CD4-positive, alpha-beta T cell (primary cell): ENCODE results near the gene C1orf35. TPM values are rescaled to one million over a fixed set of nuclear protein-coding genes. Genes with fewer than 3 reads are reported as not detected.

ENCODE experiments used
- ATAC-seq: fragments of 200-7000 bp; cut with Tn5 transposase; one replicate; pipeline ENCODE4 v1.10.0; 2022; ENCODE audit warnings: mild to moderate bottlenecking; ENCODE audit not compliant: poor library complexity
- CTCF ChIA-PET: fragments of 350-600 bp; sonication (Branson Sonifier 250); formaldehyde crosslinking; loops from one replicate; lab custom pipeline; 2021; ENCODE audit warnings: antibody characterized with exemption, inconsistent platforms; lab: Charles Lee
- POLR2A ChIA-PET: fragments of 350-600 bp; sonication (Branson Sonifier 250); formaldehyde crosslinking; loops from one replicate; lab custom pipeline; 2021; ENCODE audit warnings: antibody characterized with exemption, inconsistent platforms; lab: Charles Lee
- DNase-seq, 14 experiments: peaks; one replicate each; pipeline ENCODE4 v3.0.0-alpha.2; 2013 to 2020; ENCODE audit warnings: mixed read lengths in 2 of 14
- H3K27ac ChIP-seq, 2 donors: one replicate each; pipeline versions ENCODE4 v1.5.1 to v1.7.0; 2013; ENCODE audit warnings: low read length in 2 of 2, low read depth in 1 of 2, mild to moderate bottlenecking in 1 of 2
- H3K27me3 ChIP-seq, 2 experiments: 1 replicate in 1 of 2; 2 replicates in 1 of 2; pipeline versions ENCODE4 v1.6.1 to v1.7.0; 2013; ENCODE audit warnings: low read length in 2 of 2, control low read depth in 1 of 2, mild to moderate bottlenecking in 1 of 2, moderate library complexity in 1 of 2; ENCODE audit not compliant: insufficient read depth in 2 of 2, control insufficient read depth in 1 of 2
- H3K36me3 ChIP-seq: one replicate; pipeline ENCODE4 v1.6.1; 2013; ENCODE audit warnings: low read length, control low read depth; ENCODE audit not compliant: insufficient read depth
- H3K4me1 ChIP-seq: one replicate; pipeline ENCODE4 v1.6.1; 2013; ENCODE audit warnings: low read length, control low read depth; ENCODE audit not compliant: insufficient read depth
- H3K4me3 ChIP-seq: one replicate; pipeline ENCODE4 v1.5.1; 2013; ENCODE audit warnings: mild to moderate bottlenecking, low read length, moderate library complexity
- H3K9me3 ChIP-seq, 2 experiments: 1 replicate in 1 of 2; 2 replicates in 1 of 2; pipeline versions ENCODE4 v1.6.1 to v1.7.0; 2013; ENCODE audit warnings: low read length in 2 of 2, mild to moderate bottlenecking in 2 of 2, control low read depth in 1 of 2, moderate library complexity in 1 of 2; ENCODE audit not compliant: control insufficient read depth in 1 of 2, insufficient read depth in 1 of 2
- H3K27ac Mint-ChIP-seq: one replicate; pipeline ENCODE4 v1.8.0; 2020; ENCODE audit warnings: mixed read lengths
- H3K27me3 Mint-ChIP-seq: one replicate; pipeline ENCODE4 v1.8.0; 2021; ENCODE audit warnings: mixed read lengths
- H3K36me3 Mint-ChIP-seq: one replicate; pipeline ENCODE4 v1.8.0; 2021; ENCODE audit warnings: low read depth, mixed read lengths
- H3K4me1 Mint-ChIP-seq: one replicate; pipeline ENCODE4 v1.8.0; 2021; ENCODE audit warnings: low read depth, mixed read lengths
- H3K4me3 Mint-ChIP-seq: one replicate; pipeline ENCODE4 v1.8.0; 2020; ENCODE audit warnings: mild to moderate bottlenecking, mixed read lengths
- H3K9me3 Mint-ChIP-seq: one replicate; pipeline ENCODE4 v1.8.0; 2020; ENCODE audit warnings: mixed read lengths
- intact Hi-C, 2 experiments: fragments of 100-400 bp; cut with DNase I in 1 of 2; cut with micrococcal nuclease in 1 of 2; formaldehyde crosslinking; loops; one replicate each; pipeline versions ENCODE4 v1.15.1 to v1.9.0; 2023 to 2025; cut with DNase I, micrococcal nuclease
- total RNA-seq, 174 experiments: library from RNA in 2 of 174; stranded (reverse) in 2 of 174; gene quantifications; one replicate each; pipeline ENCODE4 v1.2.3 and lab custom pipeline; 2021 to 2026
- TF ChIP-seq, protein P1 (sequence below): fragments of 200-600 bp; IDR thresholded peaks from one replicate; pipeline ENCODE4 v1.8.0; 2022; ENCODE audit warnings: antibody characterized with exemption, mild to moderate bottlenecking

C1orf35 gene
- total RNA-seq, 2 experiments from 2014 or later = 36.6 to 40.3 TPM

DNA sequence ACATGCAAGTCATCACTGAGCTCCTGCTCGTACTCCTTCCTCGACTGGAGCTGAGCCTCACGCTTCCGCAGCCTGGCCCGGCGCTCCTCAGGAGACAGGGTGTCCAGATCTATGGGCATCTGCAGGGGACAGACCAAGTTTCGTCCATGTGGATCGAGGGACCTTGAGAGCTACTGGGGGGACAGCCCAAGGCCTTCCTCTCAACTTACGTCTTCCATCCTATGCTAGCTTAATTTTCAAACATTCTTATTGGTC lies 3.6 kb upstream of the C1orf35 start:
- H3K27me3 ChIP-seq = no peaks in the 10 kb centered on the region
- ChIA-PET CTCF (no interaction called here), POLR2A (interaction anchor here (1.9 kb wide), 1 partner anchor 59 kb away, joined by 10 read pairs; the partner anchor contains the start of gene IBA57)
- peak overlapping the region; percentile 93 for H3K27ac Mint-ChIP-seq
- ATAC-seq (no peak), DNase-seq (no peak)
- H3K36me3 Mint-ChIP-seq = peaks cover 25% of the 10 kb centered on the region
- H3K4me1 ChIP-seq = peaks cover 46% of the 10 kb centered on the region
- peaks cover 23% of the 10 kb centered on the region for H3K36me3 ChIP-seq
- H3K27ac ChIP-seq = no peak overlapping the region
- TF ChIP-seq, protein P1, sequence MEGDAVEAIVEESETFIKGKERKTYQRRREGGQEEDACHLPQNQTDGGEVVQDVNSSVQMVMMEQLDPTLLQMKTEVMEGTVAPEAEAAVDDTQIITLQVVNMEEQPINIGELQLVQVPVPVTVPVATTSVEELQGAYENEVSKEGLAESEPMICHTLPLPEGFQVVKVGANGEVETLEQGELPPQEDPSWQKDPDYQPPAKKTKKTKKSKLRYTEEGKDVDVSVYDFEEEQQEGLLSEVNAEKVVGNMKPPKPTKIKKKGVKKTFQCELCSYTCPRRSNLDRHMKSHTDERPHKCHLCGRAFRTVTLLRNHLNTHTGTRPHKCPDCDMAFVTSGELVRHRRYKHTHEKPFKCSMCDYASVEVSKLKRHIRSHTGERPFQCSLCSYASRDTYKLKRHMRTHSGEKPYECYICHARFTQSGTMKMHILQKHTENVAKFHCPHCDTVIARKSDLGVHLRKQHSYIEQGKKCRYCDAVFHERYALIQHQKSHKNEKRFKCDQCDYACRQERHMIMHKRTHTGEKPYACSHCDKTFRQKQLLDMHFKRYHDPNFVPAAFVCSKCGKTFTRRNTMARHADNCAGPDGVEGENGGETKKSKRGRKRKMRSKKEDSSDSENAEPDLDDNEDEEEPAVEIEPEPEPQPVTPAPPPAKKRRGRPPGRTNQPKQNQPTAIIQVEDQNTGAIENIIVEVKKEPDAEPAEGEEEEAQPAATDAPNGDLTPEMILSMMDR = no peak
- peak overlapping the region; percentile 12 for H3K4me3 Mint-ChIP-seq
- H3K9me3 ChIP-seq = no peaks in the 10 kb centered on the region
- H3K4me3 ChIP-seq = no peak overlapping the region
- H3K27me3 Mint-ChIP-seq = no peaks in the 10 kb centered on the region
- H3K4me1 Mint-ChIP-seq = peaks cover 39% of the 10 kb centered on the region
- intact Hi-C loops = loop anchor here (10.0 kb wide), 3 partner anchors 112 to 372 kb away; partner anchors contain the start of genes JMJD4 (in 1 of the 2), SNAP47 (in 1 of the 2) and TRIM11 (in 1 of the 2)
- no peaks in the 10 kb centered on the region for H3K9me3 Mint-ChIP-seq

DNA sequence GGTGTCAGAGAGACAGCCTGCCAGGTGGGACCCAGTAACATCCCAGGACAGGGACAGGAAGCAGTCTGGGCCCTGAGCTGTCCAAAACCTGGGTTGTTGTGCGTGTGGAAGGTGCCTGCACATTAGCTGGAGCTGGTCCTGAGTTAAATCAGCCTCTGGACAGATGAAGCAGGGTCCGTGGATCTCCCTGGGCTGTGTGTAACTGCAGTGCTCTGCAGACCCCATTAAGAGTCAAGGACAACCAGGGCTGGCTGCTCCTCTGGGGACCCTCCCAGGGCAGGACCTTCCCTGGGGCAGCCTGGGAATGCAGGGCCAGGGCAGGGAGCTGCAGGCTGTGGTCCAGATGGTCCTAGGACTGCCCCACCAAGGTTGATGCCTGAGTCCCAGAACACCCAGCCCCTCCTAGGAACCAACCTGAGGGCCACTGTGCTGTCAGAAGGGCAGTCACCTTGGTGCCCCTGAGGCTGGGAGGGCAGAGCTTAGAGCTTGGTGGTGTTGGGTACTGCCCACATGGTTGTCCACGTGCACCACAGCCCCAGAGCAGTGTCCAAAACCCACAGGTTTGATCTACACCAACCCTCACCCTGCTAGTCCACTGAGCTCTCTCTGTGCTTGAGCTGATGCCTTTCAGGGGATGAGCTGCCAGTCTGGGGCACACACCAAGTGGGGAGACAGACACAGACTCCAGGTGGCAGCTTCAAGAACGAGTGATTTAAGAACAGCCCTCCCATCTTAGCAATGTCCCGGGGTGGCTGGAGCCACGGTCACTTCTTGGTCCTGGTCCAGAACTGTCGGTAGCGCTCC lies 3.1 kb upstream of the C1orf35 start:
- Histone ChIP-seq H3K27ac (no peak overlapping the region), H3K4me3 (no peak overlapping the region), H3K9me3 (no peaks in the 10 kb centered on the region), H3K36me3 (peaks cover 24% of the 10 kb centered on the region), H3K27me3 (no peaks in the 10 kb centered on the region), H3K4me1 (peaks cover 52% of the 10 kb centered on the region)
- no peak for ATAC-seq
- CTCF ChIA-PET = no interaction called here
- intact Hi-C loops = loop anchor here (10.0 kb wide), 3 partner anchors 111 to 371 kb away; partner anchors contain the start of genes JMJD4 (in 1 of the 2), SNAP47 (in 1 of the 2) and TRIM11 (in 1 of the 2)
- Mint-ChIP-seq H3K9me3 (no peaks in the 10 kb centered on the region), H3K27ac (no peak overlapping the region), H3K4me1 (peaks cover 44% of the 10 kb centered on the region), H3K36me3 (peaks cover 30% of the 10 kb centered on the region), H3K27me3 (no peaks in the 10 kb centered on the region), H3K4me3 (peak overlapping the region; percentile 67)
- DNase-seq = no peak
- POLR2A ChIA-PET = interaction anchor here (1.2 to 1.9 kb wide), 2 partner anchors 24 to 59 kb away, joined by 5 to 10 read pairs; partner anchors contain the start of genes ARF1 and IBA57
- TF ChIP-seq, protein P1 = no peak

DNA sequence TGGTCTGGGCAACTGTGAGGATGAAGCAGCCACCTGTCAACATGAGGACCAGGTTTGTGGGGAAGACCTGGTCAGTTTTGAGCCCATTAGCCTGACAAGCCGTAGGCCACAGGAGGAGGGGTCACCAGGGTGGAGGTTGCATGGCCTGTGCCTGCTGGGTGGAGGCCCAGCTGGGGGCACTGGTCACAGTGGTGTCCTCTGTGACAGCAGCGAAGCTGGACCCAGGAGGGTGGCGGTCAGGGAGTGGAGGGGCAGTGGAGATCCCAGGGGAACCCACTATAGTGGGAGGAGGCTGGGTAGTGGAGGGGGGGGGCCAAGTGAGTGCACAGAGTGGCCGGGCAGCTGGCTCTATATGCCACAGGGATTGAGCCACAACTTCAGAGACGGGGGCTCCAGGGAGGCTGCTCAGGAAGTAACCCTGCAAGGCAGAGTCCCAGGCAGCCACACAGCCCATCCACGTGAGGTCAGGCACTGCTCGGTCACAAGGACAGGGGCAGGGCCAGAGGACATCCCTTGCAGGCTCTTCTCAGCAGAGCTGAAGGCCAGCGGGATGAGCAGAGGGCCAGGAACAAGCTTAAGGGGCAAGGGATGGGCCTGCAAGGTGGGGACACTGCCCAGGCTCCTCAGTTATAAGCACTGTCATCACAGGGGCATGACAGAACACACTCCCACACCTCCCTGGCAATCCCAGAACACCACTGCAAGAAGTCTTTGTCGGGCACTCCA lies 2.3 kb upstream of the C1orf35 start:
- intact Hi-C loops = loop anchor here (10.0 kb wide), 3 partner anchors 111 to 371 kb away; partner anchors contain the start of genes JMJD4 (in 1 of the 2), SNAP47 (in 1 of the 2) and TRIM11 (in 1 of the 2)
- ATAC-seq = no peak
- peak in 1 of 14 experiments; percentile 32 for DNase-seq
- peak overlapping the region; percentile 84 for H3K27ac Mint-ChIP-seq
- H3K27me3 Mint-ChIP-seq = no peaks in the 10 kb centered on the region
- H3K27me3 ChIP-seq = no peaks in the 10 kb centered on the region
- peaks cover 57% of the 10 kb centered on the region for H3K4me1 ChIP-seq
- TF ChIP-seq, protein P1 = no peak
- H3K9me3 ChIP-seq = no peaks in the 10 kb centered on the region
- H3K4me3 Mint-ChIP-seq = peak overlapping the region; percentile 96
- peaks cover 32% of the 10 kb centered on the region for H3K36me3 ChIP-seq
- ChIA-PET POLR2A (interaction anchor here (1.2 to 1.9 kb wide), 2 partner anchors 23 to 60 kb away, joined by 5 to 10 read pairs; partner anchors contain the start of genes ARF1 and IBA57), CTCF (no interaction called here)
- no peak overlapping the region for H3K4me3 ChIP-seq
- no peaks in the 10 kb centered on the region for H3K9me3 Mint-ChIP-seq
- no peak overlapping the region for H3K27ac ChIP-seq
- peaks cover 37% of the 10 kb centered on the region for H3K36me3 Mint-ChIP-seq
- peaks cover 48% of the 10 kb centered on the region for H3K4me1 Mint-ChIP-seq
